Keratinocyte (primary cell): ENCODE results near the gene PPP1R3A. TPM values are rescaled to one million over a fixed set of nuclear protein-coding genes. Genes with fewer than 3 reads are reported as not detected.

Experiments
- DNase-seq: peaks from one replicate; pipeline ENCODE4 v3.0.0-alpha.2; 2011; ENCODE audit warnings: low read depth, missing footprints, low spot score
- FAIRE-seq: peaks from 2 replicates; lab custom pipeline; 2011; peaks lifted over from hg19 to GRCh38; lab: Jason Lieb, UNC
- H2AFZ ChIP-seq: 2 replicates; pipeline ENCODE4 v1.6.0; 2012; ENCODE audit warnings: low read length, control low read depth, inconsistent platforms; ENCODE audit not compliant: control insufficient read depth
- H3K27ac ChIP-seq: 2 replicates; pipeline ENCODE4 v1.5.1; 2011; ENCODE audit warnings: low read length; ENCODE audit not compliant: control insufficient read depth, insufficient read depth
- H3K27me3 ChIP-seq: 3 replicates; pipeline ENCODE4 v1.6.0; 2011; ENCODE audit warnings: low read length; ENCODE audit not compliant: control insufficient read depth, insufficient read depth; ENCODE audit errors: extremely low read depth
- H3K36me3 ChIP-seq, 2 experiments: 2 replicates in 1 of 2; 3 replicates in 1 of 2; pipeline ENCODE4 v1.5.1; 2011; ENCODE audit warnings: low read length in 2 of 2, mild to moderate bottlenecking in 1 of 2; ENCODE audit not compliant: control insufficient read depth in 2 of 2, insufficient read depth in 2 of 2; ENCODE audit errors: extremely low read depth in 1 of 2
- H3K4me1 ChIP-seq: 3 replicates; pipeline ENCODE4 v1.5.1; 2011; ENCODE audit warnings: low read length; ENCODE audit not compliant: control insufficient read depth, insufficient read depth; ENCODE audit errors: extremely low read depth
- H3K4me2 ChIP-seq: 3 replicates; pipeline ENCODE4 v1.6.0; 2011; ENCODE audit warnings: low read depth, low read length; ENCODE audit not compliant: control insufficient read depth, insufficient read depth; ENCODE audit errors: extremely low read depth
- H3K4me3 ChIP-seq, 3 experiments: fragments of 200-600 bp in 1 of 3; sonication (generic) in 1 of 3; 2 replicates in 2 of 3; 3 replicates in 1 of 3; pipeline ENCODE4 v1.5.1; 2011 to 2016; ENCODE audit warnings: low read length in 3 of 3, mild to moderate bottlenecking in 3 of 3, control low read depth in 2 of 3, inconsistent platforms in 1 of 3, low read depth in 1 of 3, mixed read lengths in 1 of 3, mixed run types in 1 of 3, moderate library complexity in 1 of 3; ENCODE audit not compliant: control insufficient read depth in 2 of 3, insufficient read depth in 2 of 3; ENCODE audit errors: extremely low read depth in 1 of 3
- H3K79me2 ChIP-seq: 2 replicates; pipeline ENCODE4 v1.6.0; 2012; ENCODE audit warnings: low read length; ENCODE audit not compliant: control insufficient read depth, insufficient read depth
- H3K9ac ChIP-seq: 3 replicates; pipeline ENCODE4 v1.6.0; 2011; ENCODE audit warnings: low read length; ENCODE audit not compliant: control insufficient read depth, insufficient read depth; ENCODE audit errors: extremely low read depth
- H3K9me1 ChIP-seq: 3 replicates; pipeline ENCODE4 v1.6.0; 2011; ENCODE audit warnings: low read length; ENCODE audit not compliant: control insufficient read depth, insufficient read depth; ENCODE audit errors: extremely low read depth
- H3K9me3 ChIP-seq: 2 replicates; pipeline ENCODE4 v1.5.1; 2012; ENCODE audit warnings: low read depth, low read length; ENCODE audit not compliant: control insufficient read depth
- H4K20me1 ChIP-seq: 3 replicates; pipeline ENCODE4 v1.6.0; 2011; ENCODE audit warnings: low read length; ENCODE audit not compliant: control insufficient read depth, insufficient read depth; ENCODE audit errors: extremely low read depth
- EZH2 ChIP-seq: IDR thresholded peaks from one replicate; pipeline ENCODE4 v1.6.1; 2012; ENCODE audit warnings: inconsistent platforms, mild to moderate bottlenecking, low read length, moderate library complexity
- dilution Hi-C: fragments of 300-500 bp; cut with MboI; formaldehyde crosslinking; loops from one replicate; pipeline ENCODE4 v1.7.0; 2020; ENCODE audit warnings: low sequenced_read_pairs; ENCODE audit not compliant: extremely low pct_ligation_motif_present
- polyA minus RNA-seq, 3 experiments: library from RNA; depleted of rRNA, polyadenylated mRNA; stranded (reverse); fragments of >200 nt; gene quantifications; 1 replicate in 1 of 3; 2 replicates in 1 of 3; 3 replicates in 1 of 3; pipeline ENCODE4 v1.2.3, GENCODE V29; 2011
- polyA plus RNA-seq, 5 experiments: library from polyadenylated mRNA; depleted of rRNA in 3 of 5; stranded (reverse) in 3 of 5; stranded (forward) in 1 of 5; unstranded in 1 of 5; fragments of >200 nt; gene quantifications; 1 replicate in 1 of 5; 2 replicates in 3 of 5; 3 replicates in 1 of 5; pipeline versions ENCODE4 v1.2.1 to v1.2.3, GENCODE V29; 2011 to 2012; ENCODE audit warnings: missing spikeins in 2 of 5, low read depth in 1 of 5, low replicate concordance in 1 of 5
- TF ChIP-seq, protein P1 (sequence below), 3 experiments: IDR thresholded peaks in 1 of 3; conservative IDR thresholded peaks in 1 of 3; optimal IDR thresholded peaks in 1 of 3; 2 replicates in 2 of 3; 3 replicates in 1 of 3; pipeline versions ENCODE3 to v1.5.1; 2011; ENCODE audit warnings: low read length in 3 of 3, mild to moderate bottlenecking in 3 of 3, moderate library complexity in 2 of 3, control low read depth in 1 of 3, inconsistent platforms in 1 of 3; ENCODE audit not compliant: insufficient read depth in 2 of 3; ENCODE audit errors: extremely low read depth in 1 of 3

The PPP1R3A gene
- not detected in 3 replicates for polyA plus RNA-seq
- polyA plus RNA-seq (2011; ENCODE audit: low read depth), result not detected
- polyA plus RNA-seq (2011; cell fraction: cytosol; rRNA removed), result not detected in 2 replicates
- not detected in 2 replicates for polyA plus RNA-seq (2011; cell fraction: nucleus; rRNA removed)
- polyA plus RNA-seq (2012; ENCODE audit: low replicate concordance), result not detected in 2 replicates
- not detected in 3 replicates for polyA minus RNA-seq
- not detected for polyA minus RNA-seq (2011; cell fraction: cytosol; rRNA and poly(A)+ RNA removed)
- polyA minus RNA-seq (2011; cell fraction: nucleus; rRNA and poly(A)+ RNA removed), result not detected in 2 replicates

- Histone ChIP-seq H3K27me3 (no peaks in the 10 kb centered on the region), H4K20me1 (no peaks in the 10 kb centered on the region), H3K27ac (no peak within 1 kb of the TSS), H3K4me2 (no peak within 1 kb of the TSS), H3K9me1 (no peaks in the 10 kb centered on the region), H3K4me1 (no peaks in the 10 kb centered on the region), H2AFZ (no peak within 1 kb of the TSS), H3K9ac (no peak within 1 kb of the TSS), H3K36me3 (no peaks in the 10 kb centered on the region), H3K79me2 (no peaks in the 10 kb centered on the region), H3K9me3 (no peaks in the 10 kb centered on the region), H3K4me3 (no peak within 1 kb of the TSS)
- no peak for DNase-seq
- no peak for FAIRE-seq
- dilution Hi-C loops, result no loop called here
- TF ChIP-seq, protein P1, sequence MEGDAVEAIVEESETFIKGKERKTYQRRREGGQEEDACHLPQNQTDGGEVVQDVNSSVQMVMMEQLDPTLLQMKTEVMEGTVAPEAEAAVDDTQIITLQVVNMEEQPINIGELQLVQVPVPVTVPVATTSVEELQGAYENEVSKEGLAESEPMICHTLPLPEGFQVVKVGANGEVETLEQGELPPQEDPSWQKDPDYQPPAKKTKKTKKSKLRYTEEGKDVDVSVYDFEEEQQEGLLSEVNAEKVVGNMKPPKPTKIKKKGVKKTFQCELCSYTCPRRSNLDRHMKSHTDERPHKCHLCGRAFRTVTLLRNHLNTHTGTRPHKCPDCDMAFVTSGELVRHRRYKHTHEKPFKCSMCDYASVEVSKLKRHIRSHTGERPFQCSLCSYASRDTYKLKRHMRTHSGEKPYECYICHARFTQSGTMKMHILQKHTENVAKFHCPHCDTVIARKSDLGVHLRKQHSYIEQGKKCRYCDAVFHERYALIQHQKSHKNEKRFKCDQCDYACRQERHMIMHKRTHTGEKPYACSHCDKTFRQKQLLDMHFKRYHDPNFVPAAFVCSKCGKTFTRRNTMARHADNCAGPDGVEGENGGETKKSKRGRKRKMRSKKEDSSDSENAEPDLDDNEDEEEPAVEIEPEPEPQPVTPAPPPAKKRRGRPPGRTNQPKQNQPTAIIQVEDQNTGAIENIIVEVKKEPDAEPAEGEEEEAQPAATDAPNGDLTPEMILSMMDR (optimal IDR thresholded peaks at IDR 0.05 in 1 of 3, IDR thresholded peaks at IDR 0.05 in 1 of 3, conservative IDR thresholded peaks at IDR 0.05 in 1 of 3; ENCODE audit: extremely low read depth in 1 of 3, insufficient read depth in 2 of 3, low read length in 3 of 3), result no peak
- TF ChIP-seq EZH2, result no peak
Observed at GRCh38 chr7:113918946-113919345, at the start of gene PPP1R3A. Gene PPP1R3A, minus strand, starts transcription at chr7:113919009. Its CDS starts 13 bp downstream, at chr7:113918996.

DNA sequence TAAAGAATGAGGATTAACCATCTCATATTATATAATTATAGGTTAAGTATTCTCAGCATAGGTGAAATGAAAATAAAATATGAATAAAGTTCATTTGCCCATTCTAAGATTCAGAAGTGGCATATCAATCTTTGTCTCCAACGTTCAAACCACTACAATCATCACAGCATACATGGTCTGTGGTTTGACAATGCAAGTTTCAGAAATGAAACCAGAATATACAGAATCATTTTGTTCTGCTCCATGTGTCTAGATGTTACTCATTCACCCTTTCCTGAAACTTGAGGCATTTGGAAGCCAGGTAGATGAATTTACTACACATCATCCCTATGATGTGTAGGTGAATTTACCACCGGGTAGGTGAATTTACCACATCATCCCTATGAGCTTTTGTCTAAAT, 44.5 kb upstream of the PPP1R3A start:
- Histone ChIP-seq H3K36me3 (no peaks in the 10 kb centered on the region), H3K4me1 (no peaks in the 10 kb centered on the region), H3K9me1 (no peaks in the 10 kb centered on the region), H4K20me1 (no peaks in the 10 kb centered on the region), H3K79me2 (no peaks in the 10 kb centered on the region), H3K27ac (no peak overlapping the region), H3K4me3 (no peak overlapping the region), H3K9ac (no peak overlapping the region), H2AFZ (no peak overlapping the region), H3K4me2 (no peak overlapping the region), H3K27me3 (no peaks in the 10 kb centered on the region), H3K9me3 (no peaks in the 10 kb centered on the region)
- DNase-seq (no peak), FAIRE-seq (no peak)
- TF ChIP-seq, protein P1 (optimal IDR thresholded peaks at IDR 0.05 in 1 of 3, IDR thresholded peaks at IDR 0.05 in 1 of 3, conservative IDR thresholded peaks at IDR 0.05 in 1 of 3; ENCODE audit: extremely low read depth in 1 of 3, insufficient read depth in 2 of 3, low read length in 3 of 3), result no peak
- no peak for TF ChIP-seq EZH2
- dilution Hi-C loops, result no loop called here
